CD4-positive, alpha-beta T cell treated with Interleukin-10 for 1 hour (primary cell): ENCODE data around the gene TMEM171.

Experiments used
- DNase-seq: peaks from one replicate; pipeline ENCODE4 v3.0.0-alpha.2; 2020

Gene TMEM171, protein sequence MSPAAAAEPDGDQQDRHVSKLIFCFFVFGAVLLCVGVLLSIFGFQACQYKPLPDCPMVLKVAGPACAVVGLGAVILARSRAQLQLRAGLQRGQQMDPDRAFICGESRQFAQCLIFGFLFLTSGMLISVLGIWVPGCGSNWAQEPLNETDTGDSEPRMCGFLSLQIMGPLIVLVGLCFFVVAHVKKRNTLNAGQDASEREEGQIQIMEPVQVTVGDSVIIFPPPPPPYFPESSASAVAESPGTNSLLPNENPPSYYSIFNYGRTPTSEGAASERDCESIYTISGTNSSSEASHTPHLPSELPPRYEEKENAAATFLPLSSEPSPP

DNA sequence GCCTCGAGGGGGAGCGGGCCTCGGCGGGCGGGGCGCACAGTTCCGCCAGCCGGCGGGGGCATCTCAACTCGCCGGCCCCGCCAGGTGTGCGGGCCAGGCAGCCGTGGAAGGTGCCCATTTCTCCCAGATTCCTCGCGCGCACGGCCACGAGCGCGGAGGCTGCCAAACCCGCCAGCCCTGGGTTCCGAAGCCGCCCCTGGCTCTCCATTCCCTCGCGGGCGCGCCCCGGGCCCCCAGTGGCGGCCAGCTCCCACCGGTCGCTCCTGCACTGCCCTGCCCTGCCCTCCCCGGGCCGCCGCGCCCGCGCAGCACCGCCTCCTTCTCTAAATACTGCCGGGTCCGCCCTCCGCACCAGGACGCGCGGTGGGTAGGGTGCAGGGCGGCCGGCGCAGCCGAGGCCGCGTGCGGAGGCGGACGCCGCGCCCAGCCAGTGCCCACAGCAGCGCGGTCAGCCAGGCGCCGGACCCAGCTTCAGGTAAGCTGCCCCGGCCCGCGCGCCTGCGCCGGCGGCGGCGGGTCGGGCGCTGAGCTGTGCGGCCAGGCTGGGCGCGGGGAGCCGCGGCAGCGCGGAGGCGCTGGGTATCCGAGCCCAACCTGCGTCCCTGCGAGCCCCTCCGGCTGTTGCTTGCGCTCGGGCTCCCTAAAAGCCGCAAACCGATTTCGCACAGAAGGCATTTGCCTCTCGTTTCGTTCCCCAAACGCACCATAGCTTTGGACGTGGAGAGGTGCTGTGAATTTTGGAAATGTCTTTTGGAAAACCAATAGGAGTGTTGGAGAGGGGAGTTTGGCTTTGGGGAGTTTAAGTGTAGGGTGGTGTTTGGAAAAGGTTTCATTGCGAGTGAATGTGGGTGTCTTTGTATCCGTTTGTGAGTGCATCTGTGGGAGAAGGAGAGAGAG lies at the start of gene TMEM171:
Gene TMEM171, plus strand, starts transcription at position 354 of the 897 bp plus-strand sequence. CDS start 2,799 bp downstream, outside the sequence.
- no peak for DNase-seq

DNA sequence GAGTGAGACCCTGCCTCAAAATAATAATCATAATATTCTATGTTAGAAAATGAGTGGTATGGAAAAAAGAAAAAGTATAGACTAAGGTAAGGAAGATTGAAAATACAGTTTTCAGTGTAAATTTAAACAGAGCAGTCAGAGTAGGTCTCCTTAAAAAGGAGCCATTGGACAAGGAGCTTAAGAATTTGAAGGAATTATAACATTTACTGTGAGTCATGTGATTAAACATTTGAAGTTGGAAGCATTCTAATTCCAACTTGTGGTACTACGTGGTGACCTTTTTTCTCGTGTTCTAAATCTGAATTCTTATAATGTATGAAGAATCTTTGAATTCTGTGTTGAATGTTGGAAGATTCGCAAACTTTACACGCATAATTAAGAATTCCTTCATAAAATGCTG lies 39.3 kb upstream of the TMEM171 start:
- no peak for DNase-seq

DNA sequence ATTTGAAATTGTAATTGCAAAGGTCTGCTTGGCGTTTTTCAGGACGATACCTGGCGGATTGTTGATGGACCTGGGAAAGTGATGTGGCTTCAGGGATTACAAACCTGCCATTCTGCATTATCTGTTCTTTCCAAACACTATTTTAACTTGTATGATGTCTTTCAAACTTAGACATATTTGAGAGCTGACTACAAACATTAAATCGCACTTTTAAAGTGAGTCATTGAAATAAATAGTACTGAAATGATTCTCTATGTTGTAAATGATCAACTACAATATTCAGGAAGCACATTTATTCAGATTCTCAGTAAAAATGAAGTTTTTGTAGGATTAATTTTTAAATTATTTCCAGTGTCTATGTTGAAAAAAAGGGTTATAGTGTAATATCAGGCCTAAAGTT lies 32.3 kb upstream of the TMEM171 start:
- DNase-seq: no peak

DNA sequence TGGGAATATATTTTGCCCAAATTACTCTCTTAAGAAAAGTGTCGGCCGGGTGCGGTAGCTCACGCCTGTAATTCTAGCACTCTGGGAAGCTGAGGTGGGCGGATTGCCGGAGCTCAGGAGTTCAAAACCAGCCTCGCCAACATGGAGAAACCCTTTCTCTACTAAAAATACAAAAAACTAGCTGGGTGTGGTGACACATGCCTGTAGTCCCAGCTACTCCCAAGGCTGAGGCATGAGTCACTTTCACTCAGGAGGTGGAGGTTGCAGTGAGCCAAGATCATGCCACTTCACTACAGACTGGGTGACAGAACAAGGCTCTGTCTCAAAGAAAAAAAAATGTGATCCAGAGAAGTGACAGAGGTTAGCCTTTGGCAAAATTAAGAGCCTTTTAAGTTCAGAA lies 26.4 kb upstream of the TMEM171 start:
- no peak for DNase-seq

DNA sequence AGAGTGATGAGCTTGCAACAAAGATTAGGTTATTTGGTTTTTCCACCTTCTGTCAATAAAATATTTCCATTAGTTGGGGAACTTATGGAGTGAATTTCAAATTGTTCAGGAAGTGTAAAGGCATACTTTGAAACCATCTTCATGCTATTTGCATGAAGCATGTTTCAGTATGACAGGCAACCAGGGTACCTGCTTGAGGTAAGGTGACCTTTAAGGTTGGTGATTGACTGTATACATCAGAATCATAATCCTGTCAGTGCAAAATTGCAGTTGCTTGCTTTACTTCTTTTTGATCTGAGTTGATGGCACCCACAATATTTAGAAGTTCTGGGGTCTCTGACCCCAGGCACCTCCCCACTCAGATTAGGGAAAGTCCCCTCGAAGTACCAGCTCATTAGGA lies 26.0 kb upstream of the TMEM171 start:
- DNase-seq: no peak

DNA sequence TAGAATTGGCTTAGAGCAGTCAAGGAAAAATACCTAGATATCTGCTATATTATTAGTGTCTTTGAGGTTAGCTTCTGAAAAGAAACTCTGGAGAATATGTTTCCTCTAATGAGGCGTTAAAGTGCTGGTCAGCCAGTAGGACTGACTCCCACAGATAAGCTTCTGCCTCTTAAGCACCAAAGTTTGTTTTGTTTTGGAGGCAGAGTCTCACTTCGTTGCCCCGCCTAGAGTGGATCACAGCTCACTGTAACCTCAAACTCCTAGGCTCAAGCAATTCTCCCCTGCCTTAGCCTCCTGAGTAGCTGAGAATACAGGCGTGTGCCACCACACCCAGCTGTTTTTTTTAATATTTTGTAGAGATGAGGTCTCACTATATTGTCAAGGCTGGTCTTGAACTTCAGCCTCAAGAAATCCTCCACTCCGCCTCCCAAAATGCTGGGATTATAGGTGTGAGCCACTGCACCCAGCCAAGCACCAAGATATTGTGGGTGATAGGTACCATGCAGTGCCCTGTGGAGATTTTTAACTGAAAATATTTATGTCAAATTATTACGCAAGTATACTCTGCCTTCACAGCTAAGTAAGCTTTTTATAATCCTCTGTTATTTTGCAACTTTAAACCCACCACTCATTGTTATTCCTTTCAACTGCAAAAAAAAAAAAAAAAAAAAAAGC lies 24.7 kb upstream of the TMEM171 start:
- DNase-seq: no peak

DNA sequence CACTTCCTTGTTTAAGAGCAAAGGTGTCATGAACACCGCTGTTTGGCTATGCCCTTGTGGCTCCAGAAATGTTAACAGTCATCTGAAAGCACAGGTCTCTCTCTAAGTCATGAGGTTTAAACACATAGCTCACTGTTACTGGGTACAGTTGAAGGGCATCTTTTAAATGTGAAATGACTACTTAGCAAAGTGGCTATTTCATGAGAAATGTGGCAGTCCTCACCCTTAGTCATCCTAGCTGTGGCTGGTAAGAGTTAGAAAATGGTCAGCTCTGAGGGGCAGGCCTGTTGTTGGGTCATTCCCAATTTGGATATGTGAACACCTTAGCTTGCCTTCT lies 24.2 kb upstream of the TMEM171 start:
- peak; percentile 19 for DNase-seq

DNA sequence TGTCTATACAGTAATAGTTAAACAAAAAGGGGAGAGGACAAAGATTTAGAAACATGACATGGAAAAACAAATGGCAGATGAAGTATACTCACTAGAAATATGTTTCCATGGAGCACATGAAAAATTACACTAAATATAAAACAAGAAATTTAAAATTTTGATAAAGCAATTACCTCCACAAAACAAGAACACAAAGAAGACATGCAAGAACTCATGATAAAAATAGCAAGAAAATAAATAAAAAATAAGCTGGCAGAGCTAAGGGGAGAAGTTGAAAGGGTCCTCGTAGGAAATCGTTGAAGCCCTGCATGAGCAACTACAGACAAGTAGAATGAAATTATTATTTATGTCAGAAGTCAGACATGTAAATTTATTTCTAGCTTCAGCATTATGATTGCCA lies 22.6 kb upstream of the TMEM171 start:
- no peak for DNase-seq

DNA sequence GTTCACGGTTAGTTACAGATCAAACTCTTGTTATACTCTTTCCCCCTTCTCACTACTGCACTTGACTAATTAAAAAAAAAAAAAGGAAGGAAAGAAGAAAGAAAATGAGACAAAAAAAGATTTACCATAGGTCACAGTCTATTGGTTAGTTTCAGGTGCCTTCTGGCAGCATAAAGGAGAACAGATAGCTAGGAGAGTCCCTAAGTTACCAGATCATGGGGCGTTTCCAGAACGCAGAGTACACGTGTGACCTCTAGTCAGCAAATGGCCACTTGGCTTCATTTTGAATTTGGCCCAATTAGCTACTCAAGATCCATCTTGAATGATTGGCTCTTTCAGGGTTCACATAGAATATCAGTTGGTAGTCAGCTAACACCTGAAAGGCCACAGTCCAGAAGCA lies 20.3 kb upstream of the TMEM171 start:
- no peak for DNase-seq

DNA sequence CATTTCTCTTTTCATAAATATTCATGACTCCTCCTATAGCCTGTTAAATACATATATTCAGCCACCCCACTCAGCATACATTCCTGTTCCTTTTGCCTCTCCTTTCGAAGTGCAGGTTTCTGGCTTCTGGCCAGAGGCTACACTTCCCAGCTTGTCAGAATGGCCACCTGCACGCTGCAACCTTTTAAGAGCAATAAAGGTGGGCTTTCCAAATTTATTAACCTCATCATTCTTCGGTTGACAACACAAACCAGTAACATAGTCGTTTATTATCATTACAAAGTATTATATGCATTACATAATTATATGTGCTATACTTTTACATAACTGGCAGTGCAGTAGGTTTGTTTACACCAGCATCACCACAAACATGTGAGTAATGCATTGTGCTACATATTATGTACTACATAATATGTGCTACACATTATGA lies 16.5 kb upstream of the TMEM171 start:
- no peak for DNase-seq

DNA sequence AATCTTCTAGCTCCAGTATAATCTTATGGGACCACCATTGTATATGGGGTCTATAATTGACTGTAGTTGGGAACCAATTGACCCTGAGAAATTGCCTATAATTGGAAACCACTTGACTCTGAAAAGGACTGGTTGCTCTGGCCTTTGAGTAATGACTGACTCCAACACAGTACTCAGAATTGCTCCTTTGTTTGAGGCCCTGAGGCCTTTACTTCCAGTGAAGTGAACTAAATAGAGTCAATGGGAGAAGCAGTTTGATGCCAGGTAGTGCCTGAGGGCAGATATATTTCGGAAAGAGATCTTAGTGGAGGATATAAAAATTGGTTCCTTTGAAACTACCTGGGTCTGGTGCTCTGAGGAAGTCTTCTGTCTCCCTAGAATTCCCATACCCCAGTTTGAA lies 16.0 kb upstream of the TMEM171 start:
- DNase-seq: no peak

DNA sequence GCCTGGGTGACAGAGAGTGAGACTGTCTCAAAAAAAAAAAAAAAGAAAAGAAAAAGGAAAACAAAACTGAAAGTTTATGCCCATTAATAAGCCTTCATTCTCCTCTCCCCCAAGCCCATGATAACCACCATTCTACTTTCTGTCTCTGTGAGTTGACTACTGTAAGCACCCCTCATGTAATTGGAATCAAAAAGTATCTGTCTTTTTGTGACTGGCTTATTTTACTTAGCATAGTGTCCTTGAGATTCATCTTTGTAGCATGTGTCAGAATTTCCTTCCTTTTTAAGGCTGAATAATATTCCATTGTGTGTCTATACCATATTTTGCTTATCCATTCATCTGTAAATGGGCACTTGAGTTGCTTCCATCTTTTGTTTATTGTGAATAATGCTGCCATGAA lies 14.0 kb upstream of the TMEM171 start:
- DNase-seq: no peak

DNA sequence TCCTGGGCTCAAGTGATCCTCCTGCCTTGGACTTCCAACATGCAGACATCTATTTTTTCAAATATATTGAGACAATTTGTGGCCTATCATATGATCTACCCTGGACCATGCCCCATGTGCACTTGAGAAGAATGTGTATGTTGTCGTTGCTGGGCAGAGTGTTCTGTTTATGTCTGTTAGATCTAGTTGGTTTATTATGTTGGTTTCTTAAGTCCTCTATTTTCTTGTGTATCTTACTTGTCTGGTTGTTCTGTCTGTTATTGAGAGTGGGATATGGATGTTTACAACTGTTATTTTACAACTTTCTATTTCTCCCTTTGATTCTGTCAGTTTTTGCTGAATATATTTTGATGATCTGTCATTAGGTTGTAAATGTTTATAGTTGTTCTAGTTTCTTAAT lies 10.2 kb upstream of the TMEM171 start:
- DNase-seq: no peak

DNA sequence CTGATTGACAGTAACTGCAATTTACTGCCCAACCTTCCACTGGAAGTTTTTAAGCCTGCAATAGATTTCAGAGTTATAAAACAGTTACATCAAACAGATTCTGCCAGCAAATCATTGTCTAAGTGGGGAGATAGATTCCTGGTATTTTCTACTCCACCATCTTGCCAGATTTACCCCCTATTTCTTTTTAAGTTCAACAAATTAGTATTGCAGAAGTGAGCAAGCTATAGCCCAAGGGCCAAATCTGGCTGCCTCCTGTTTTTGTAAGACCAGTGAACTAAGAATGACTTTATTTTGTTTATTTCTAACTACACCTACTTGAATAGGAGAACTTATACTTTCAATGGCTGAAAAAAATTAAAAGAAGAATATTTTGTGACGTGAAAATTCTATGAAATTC lies 8.8 kb upstream of the TMEM171 start:
- no peak for DNase-seq

DNA sequence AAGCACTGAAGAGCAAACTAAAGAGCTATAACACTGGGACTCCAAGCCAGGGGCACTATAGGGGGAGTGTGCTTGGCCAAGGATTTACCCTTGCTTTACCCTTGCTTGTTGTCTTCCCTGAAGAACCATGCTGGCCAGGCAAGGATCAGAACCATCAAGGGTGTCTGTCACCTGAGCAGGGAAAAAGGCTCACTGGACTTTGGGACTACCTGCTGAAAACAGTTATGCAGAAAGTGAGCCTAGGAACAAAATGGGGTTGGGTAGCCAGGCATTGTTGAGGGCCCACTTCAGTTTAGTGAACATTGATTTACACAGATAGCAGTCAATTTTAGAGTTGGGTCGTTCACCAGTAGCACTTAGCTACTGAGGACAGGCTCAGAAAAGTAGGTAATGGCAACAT lies 8.0 kb upstream of the TMEM171 start:
- DNase-seq: no peak

DNA sequence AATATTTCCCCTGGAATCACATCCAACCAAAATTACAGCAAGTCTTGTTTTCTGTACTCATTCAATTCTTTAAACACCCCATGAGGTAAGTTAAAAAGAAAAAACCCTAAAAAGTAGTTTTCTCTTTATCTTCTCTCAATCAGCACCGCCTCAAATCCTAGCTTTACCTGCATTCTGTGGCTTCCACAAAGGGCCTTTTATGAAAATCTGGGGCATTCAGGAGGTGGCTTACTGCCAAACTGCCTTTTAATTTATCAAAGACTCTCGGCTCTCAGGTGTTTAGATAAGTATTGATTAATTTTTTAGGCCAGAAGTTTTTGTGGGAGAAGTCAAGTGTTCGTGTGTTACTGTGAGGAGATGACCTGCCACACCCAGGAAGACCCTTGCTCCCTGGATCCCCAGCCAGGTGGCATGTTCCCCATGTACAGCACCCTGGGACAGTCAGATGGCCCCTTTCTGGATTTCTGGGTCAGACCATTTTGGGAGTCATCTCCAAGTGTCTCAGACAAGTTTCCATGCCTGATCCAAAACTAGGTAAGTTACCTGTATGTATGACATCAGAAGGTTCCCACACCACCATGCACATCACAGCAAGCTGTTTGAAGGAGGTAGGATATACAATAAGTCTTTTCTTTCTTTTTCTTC lies 6.2 kb upstream of the TMEM171 start:
- no peak for DNase-seq

DNA sequence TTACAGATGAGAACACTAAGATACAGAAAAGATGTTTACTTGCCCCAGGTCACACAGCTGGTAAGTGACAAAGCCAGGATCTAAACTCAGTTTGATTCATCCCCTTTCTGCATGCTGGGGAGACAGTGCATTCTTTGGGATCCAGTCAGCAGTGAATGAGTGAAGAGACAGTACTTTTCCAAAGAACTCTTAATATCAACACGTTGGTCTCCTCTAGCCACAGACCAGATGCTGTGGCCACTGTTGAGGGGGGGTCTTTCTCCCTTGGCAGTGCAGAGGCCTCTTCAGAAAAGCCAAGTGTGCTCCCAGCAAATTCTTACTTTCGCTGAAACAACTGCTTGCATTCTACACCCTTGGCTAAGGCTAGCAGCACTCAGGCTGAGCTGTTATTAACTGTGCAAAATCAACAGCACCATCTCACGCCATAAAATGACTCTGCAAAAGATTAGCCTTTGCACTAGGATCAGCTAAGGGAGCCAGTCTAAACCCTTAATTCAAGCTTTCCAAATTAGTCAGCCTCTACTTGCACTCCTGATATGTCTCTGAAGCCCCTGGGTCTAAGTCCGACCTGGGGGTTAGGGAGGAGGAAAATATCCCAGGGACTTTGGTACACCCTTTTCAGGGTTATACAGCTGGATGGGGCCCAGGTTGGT lies 4.8 kb upstream of the TMEM171 start:
- no peak for DNase-seq

DNA sequence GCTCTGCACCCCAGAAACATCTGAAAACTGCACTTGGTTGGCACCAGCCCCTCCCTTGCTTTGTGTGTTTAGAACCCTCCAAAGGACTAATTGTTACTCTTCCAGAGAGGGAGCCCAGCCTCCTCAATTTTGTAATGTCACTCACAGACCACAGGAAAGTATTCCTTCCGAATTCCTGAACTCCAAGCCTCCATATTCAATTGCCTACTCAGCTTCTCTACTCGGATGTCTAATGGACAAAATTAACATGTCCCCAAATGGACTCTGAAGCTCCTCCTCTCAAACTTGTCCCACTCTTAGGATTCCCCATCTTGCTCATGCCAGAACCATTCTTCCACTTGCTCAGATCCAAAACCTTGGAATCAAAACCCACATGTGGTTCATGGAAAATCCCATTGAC lies 3.9 kb upstream of the TMEM171 start:
- no peak for DNase-seq

DNA sequence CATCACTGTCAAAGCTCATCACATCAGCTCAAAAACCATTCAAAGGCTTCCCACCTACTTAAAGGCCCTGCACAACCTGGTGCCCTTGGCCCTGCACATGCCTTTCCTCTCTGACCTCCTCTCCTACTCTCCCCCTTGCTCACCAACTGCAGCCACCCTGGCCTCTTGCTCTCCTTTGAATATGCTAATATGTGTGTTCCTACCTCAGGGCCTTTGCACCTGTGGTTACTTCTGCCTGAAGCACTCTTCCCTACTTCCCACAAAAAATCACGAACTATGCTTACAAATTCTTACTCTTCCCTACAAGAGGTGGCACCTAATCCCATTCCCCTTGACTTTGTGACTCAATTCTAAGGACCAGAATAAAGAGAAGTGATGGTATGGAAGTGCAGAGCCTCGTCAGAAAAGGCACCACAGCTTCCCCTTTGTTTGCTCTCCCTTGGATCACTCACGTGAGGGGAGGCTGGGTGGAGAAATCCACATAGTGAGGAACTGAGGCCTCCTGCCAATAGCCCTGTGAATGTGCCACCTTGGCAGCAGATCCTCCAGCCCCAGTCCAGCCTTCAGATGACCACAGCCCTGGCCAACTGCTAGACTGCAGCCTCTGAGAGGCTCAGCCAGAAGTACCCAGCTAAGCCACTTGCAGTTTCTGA lies 3.2 kb upstream of the TMEM171 start:
- no peak for DNase-seq

DNA sequence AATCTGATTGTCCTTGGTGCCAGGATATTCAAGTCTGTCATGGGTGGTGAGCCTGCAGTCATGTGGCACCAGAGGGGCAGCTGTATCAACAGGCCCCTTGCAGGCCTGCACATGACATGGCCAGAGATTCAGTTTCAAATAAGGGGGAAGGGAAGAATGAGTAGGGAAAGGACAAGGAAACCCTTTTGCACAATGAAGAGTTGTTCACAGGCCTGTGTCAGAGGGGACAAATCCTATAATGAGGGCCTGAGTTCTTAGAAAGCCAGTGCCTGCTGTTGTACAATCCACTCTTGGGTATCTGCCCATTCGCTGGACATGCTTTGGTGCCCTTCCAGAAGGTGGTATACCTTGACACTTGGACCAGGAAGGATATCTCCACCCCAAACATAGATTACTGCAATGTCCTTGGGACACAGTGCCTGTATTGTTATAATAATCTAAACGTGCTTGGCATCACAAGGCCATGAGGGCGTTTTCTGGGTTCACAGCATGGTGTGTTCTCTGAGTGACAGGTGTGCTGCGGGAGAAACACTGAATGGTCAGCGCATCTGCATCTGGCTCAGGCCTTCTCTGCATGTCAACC lies 1.9 kb upstream of the TMEM171 start:
- DNase-seq: no peak

DNA sequence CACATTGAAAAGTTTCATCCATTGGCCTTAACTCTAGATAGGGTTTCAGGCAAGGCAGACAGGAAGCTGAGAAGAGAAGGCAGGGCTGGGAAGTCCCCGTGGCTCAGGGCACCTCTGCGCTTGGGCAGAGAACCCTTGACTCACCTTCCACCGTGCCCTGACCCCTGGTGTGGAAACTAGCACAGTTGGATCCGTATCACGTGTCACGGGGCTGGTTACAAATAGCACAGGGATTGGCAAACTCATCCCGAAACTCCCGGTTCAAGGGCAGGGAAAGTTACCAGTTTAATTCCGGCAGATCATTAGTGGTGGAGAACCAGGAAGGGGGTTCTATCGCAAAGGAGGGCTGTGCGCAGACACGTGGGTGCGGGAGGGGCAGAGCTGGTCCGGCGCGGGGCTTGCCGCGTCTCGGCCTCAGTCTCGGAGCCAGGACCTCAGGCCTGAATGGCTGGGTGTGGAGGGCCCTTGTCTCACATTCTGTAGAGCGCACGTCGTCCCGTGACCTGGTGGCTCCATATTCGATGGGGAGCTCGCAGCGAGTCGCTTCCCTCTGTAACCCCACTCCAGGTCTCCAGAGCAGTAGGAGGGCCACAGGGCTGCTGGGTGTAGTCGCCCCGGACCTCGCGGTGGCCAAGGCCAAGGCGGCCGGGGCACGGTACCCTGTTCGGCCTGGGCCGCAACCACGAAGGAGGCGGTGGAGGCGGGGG lies 771 bp upstream of the TMEM171 start:
- no peak for DNase-seq
